NCI-H2227 (cell line): ENCODE results near the gene EMC6.

Source experiments
- DNase-seq: peaks from one replicate; lab custom pipeline; 2025; ENCODE audit not compliant: unreplicated experiment; lab: John Stamatoyannopoulos, UW

Gene EMC6

DNA sequence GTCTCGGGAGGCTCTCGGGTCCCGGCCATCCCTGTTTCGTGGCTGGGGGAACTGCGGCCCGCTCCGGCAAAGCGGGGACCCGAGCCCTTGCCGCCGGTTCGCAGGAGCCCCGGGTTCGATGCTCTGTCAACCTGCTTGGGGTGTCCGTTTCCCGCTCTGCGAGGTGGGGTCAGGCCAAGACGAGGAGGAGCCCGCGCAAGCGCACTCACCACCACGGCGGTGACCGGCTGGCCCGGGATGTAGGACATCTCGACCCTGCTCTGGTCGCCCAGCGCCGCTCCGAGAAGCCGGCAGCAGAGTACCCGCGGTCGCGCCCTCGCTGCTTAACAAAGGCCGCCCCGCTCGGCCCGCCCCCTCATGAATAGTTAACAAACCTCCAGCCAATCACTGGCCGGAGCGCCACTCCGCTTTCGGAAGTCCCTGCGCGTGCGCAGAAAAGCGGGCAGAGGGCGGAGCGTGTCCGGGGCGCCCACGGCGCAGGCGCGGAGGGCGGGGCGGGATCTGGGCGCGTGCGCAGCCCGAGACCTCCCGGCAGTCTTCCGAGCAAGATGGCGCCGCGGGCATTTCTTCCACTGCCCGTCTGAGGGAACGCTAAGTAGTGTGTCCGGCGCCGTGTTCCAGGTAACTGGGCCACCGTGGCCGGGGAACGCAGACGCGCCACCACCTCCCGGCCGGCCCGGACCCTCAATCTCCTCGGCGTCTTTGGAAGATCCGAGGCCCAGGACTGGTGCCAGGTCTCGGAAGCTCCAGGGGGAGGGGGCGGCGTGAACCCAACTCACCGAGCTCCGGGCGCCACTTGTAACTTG is at the start of gene EMC6, which contains the start of gene TAX1BP3:
TSS of gene EMC6 (plus strand) at position 534 of the 806 bp plus-strand sequence. CDS start 335 bp downstream, outside the sequence.
TSS of gene TAX1BP3 (minus strand) at position 300 of the 806 bp plus-strand sequence. CDS start at position 248, 52 bp downstream.
- peak; percentile 97 for DNase-seq

DNA sequence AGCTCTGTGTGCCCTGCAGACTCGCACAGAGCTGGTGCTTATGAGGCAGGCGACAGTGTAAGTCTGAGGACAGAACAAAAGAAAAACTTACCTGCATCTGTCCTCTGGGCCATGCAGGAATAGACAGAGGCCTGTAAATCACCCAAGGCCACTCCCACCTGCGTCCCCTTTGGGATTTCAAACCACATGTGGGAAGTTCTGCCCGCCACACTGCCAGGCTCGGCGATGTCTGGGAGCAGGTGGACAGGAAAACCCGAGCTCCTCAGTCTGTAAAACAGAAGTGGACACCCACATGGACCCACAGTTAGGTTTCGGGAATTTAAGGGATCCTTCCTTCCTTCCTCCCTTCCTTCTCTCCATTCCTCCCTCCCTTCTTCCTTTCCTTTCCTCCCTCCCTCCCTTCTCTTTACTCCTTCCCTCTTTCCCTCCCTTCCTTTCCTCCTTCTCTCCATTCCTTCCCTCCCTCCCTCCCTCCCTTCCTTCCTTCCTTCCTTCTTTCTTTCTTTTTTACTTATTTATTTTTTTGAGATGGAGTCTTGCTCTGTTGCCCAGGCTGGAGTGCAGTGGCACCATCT is 47.4 kb upstream of the EMC6 start:
- no peak for DNase-seq

DNA sequence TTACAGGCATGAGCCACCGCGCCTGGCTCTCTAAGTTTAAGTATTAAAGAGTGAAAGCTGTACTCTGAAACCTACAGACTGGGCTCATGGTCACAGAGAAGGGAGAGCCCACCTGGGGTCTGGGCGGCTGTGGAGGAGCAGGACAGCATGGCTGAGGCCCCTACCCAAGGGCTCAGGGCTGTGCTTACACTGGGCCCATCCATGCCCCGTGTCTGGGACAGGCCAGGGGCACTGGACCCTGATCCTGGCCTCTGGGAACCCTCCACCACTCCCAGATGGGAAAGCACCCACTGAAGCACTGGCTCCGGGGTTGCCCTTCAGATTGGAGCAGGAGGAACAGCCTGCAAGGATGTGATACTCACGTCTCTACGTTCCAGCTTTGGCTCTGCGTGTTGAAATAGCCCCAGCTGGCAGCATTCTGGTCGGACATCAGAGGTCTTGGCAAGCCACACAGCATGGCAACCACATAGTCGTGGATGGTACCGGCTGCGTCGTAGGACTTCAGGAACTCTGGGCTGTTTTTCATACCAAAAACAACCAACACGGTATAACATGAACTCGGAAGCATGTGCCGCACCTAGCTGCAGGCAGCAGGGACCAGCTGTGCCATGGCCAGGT is 45.5 kb upstream of the EMC6 start:
- no peak for DNase-seq

DNA sequence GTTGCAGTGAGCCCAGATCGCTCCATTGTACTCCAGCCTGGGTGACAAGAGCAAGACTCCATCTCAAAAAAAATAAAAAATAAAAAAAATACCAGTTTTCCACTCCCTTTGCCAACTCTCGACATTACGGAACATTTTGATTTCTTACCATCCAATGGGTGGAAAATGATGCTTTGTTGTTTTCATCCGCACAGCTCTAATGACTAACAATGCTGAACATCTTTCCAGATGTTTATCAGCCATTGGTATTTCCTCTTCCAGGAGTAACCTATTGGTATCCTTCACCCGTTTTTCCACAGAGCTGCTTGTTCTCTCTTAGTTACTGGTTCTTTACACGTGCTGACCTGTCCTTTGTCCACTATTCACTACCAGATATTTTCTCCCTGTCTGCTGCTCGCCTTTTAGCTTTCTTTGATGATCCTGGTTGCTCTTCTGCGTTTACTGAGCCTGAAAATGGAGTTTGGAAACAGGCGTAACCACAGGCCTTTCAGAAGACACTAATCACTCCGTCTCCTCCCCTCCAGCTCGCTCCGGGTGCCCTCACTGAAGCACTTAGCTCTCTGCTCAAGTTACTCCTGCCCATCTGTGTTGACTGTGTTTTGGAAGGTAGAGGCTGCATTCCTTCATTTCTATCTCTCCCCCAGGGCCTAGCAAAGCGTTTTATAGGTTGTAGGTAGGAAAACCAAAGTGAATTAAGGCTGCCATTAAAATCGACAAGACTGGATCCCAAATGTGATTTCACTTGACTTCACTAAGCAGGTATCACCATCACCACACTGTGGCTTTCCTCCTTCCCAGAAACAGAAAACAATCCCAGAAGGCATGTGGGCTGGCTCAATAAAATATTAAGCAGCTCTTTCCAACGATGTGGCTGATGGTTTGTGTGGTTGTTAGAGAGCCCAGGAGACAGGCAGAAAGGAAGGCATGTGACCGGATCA is 41.5 kb upstream of the EMC6 start:
- peak; percentile 7 for DNase-seq

DNA sequence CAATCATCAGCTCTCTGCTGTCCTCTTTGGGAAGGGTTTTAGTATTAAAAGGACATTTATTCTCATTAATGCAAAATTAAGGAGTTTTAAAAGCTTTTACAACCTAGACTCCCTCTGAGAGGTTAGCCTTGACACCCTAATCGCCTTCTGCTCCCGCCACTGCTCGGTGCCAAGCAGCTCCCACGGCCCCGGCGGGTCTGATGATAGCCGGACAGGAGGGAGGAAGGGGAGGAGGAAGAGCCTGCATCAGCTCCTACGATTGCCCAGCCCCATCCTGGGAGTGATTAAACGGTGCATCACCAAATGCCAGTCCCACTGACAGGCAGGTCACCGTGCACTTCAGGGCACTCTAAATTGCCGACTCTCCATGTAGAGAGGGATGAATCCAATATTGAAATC is 40.8 kb upstream of the EMC6 start:
- peak; percentile 5 for DNase-seq

DNA sequence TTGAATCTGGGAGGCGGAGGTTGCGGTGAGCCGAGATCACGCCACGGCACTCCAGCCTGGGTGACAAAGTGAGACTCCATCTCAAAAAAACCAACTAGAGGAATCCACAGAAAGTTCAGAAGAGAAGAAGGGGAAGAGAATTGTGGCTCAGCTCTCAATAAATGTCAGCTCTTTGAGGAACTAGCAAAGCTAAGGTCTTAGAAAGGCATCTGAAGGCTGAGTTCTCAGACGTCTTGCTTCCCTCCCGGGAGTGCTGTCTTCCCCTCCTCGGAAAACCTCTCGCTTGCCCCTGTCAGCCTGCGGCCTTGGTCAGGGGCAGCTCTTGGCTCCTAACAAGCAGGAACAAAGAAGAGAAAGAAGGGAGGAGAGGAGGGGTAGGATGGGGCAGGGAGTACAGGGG is 37.8 kb upstream of the EMC6 start:
- DNase-seq, result no peak

DNA sequence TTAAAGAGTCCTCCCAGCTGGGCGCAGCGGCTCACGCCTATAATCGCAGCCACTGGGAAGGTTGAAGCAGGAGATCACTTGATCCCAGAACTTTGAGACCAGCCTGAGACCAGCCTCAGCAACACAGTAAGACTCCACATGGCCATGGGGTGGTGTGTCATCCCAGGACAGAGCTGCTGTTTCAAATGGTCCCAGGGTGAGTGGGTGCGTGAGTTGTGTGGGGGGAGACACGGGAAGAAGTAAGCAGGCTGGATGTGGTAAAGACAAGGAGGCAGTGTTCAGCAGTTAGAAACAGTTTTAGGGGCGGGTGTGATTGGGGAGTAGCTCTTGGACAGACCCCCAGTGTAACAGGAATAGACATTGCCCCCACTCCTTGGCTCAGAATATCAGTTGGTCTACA is 36.3 kb upstream of the EMC6 start:
- DNase-seq, result no peak

DNA sequence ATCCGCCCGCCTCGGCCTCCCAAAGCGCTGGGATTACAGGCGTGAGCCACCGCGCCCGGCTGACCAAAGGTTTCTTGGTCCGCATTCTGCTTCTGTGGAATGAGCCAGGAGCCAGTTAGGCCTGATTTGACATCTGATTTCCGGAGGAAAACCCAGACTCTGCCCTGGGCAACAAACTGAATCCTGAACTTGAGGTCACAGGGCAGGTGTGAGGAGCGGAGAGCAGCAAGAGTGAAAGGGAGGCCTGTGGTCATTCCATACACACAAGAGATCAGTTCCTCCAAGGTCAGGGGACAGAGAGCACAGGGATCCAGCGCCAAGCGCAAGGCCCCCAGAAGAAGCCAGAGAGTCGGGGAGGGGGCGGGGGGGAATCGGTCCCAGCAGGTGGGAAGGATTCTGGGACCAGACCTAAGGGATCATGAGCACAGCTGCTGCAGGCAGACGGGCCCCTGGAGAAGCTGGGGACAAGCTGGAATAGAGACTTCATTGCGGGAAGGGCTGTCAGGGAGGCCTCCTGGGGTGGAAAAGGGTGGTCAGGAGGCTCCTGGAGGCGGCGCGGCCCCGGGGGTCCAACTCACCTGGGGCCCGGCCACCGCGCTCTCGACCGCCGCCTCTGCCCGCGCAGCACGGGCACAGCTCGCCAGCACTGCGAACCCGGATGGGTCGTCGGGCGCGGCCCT is 33.0 kb upstream of the EMC6 start:
- DNase-seq, result no peak

DNA sequence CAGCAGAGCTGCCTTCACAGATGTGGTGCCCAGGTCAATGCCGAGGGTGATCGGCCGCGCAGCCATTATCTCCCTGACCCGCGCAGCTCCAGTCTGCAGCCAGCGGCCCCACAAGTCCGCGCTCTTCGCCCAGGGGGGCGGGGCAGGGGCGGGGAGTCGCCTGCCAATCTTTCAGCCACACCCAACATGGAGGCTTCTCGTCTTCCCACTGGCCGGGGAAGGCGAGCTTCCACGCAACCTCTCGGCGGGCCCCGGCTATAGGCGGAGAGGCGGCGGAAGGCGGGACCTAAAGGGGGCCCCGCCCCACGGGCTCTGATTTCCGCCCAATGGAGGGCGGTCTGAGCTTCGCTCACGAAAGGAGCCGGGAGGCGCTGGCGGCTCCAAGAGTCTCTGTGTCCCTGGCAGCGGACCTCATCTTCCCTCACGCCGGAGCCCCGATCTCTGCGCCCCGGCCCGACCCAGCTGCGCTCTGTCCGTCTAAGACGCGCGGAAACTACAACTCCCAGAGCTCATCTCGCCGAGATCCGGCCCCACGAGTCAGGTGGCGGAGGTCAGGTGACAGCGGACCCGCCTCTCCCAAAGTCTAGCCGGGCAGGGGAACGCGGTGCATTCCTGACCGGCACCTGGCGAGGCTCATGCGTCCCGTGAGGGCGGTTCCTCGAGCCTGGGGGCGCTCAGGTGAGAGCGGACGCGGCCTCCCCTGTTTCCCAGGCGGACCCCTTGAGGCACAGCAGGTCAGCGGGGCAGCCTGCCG is 32.3 kb upstream of the EMC6 start, which contains the start of the genes CTNS and SHPK:
TSS of gene CTNS (plus strand) at position 607 of the 754 bp plus-strand sequence. CDS start 3,447 bp downstream, outside the sequence.
TSS of gene SHPK (minus strand) at position 97 of the 754 bp plus-strand sequence. CDS start at position 66, 31 bp downstream.
- peak; percentile 95 for DNase-seq

DNA sequence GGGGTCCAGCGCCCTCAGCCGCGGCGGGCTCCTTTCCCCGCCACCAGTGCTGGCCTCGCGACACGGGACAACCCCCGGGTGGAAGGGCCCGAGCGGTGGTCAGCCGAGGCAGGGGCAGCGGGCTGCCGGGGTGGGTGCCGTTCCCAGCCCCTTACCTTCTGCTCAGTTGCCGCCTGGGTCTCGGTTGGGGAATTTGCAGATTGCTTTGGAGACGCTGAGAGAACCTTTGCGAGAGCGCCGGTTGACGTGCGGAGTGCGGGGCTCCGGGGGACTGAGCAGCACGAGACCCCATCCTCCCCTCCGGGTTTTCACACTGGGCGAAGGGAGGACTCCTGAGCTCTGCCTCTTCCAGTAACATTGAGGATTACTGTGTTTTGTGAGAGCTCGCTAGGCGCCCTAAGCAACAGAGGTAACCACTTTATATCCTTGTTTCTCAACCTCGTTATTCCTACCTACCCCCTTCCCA is 31.7 kb upstream of the EMC6 start:
- no peak for DNase-seq

DNA sequence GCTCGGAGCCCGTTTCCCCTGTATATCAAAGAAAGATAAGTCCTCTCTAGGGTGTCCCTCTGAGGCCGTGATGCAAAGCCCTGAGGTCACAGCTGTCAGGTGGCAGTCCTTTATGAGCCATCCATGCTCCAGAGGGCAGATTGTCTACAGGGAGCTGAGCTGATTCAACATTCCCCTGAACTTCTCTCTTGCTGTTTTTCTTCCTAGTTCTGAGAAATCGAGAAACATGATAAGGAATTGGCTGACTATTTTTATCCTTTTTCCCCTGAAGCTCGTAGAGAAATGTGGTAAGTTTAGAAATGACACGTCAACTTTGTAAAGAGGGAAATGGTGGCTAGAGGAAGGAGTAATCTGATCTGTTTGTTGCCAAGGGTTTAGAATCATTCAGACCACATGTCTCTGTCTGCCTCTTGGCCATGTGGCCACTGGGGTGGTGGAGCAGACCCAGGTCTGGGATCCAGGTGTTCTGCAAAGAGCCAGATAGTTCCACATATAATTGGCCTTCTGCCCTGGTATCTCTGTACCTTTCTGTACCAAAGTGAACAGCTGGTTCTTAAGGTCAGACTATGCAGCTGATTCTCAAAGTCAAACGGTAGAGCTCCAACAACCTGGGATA is 28.5 kb upstream of the EMC6 start:
- no peak for DNase-seq

DNA sequence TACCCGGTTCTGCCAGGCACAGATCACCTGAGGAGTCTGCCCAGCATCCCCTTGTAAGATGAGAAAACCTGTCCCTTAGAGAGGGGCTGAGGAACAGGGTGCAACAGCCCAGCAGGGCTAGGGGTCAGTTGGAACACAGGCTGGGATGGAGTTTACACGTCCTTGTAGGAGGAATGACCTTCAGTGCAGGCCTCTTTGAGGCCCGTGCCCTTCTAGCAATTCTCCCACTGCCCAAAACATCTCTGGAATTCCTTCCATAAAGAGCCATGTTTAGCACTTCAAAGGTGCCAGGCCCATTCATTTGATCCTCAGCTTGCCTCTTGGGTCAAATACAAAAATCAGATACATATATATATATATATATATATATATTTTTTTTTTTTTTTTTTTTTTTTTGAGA is 27.6 kb upstream of the EMC6 start:
- no peak for DNase-seq

DNA sequence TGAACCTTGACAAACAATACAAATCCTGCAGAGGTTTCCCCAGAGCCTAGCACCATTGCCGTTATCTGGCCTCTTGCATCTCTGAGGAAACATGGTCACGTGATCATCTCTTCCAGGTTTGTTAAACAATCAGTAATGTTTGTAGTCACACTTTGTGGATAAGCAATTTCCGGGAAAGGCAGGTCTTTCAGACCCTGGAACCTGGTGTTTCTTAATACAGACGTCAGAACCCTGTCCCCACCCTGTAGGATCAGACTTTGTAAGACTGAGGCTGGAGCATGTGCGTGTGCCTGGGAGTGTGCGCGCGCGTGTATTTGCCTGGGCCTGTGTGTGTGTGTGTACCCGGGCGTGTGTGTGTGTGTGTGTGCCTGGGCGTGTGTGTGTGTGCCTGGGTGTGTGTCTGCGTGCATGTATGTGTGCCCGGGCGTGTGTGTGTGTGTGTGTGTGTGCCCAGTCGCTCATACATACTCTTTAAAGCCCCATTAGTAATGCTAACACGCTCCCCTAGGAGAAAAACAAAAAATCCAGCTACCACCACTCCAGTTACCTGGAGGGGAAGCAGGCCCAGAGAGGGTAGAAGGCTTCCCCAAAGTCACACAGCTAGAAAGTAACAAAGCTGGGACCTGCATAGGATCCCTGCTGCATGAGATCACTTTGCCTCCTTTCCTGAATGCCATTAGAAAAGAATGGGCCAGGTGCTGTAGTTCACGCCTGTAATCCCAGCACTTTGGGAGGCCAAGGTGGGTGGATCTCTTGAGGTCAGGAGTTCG is 26.7 kb upstream of the EMC6 start:
- no peak for DNase-seq

DNA sequence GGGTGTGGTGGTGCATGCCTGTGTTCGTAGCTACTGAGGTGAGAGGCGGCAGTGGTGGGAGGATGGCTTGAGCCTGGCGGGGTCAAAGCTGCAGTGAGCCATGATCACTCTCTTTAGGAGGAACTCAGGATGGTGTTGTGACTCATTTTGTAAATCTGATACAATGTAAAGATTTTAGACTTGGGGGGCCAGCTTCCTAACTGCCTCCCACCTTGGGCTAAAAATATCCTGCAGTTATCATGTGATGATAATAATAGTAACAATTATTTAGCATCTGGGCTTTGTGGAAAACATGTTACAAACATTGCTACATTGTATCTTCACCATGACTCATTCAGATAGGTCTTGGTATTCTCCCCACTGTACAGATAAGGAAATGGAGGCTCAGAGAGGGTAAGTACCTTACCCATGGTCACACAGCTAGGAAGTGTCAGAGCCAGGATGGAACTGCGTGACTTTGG is 24.7 kb upstream of the EMC6 start:
- no peak for DNase-seq

DNA sequence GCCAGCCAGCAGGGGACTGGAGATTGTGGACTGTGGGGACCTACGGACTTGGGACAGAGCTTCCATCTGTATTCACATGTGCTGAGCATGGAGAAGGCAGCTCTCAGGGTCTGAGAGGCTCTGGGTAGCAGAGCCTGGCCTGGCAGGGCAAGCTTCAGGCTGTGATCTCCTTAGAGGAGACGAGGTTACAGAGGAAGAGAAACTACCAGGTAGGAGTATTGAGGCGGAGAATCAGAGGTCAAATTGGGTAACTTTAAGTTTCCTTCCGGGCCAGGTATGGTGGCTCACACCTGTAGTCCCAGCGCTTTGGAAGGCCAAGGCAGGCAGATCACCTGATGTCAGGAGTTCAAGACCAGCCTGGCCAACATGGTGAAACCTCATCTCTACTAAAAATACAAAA is 23.3 kb upstream of the EMC6 start:
- DNase-seq, result no peak

DNA sequence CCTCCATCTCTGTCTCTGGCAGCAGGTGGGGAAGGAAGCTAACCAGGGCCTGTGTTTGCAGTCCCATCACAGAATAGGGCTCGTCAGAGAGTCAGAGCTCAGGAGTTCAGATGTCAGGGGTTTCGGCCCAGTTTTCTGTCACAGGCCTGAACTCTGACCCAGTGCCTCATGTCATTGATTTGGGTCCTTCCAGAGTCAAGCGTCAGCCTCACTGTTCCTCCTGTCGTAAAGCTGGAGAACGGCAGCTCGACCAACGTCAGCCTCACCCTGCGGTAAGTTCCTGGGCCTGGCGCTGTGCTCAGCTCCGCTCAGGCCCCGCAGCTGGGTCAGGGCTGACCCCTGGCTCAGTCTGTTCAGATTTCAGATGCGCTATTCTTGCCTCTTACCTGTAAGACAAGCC is 21.4 kb upstream of the EMC6 start:
- DNase-seq, result no peak

DNA sequence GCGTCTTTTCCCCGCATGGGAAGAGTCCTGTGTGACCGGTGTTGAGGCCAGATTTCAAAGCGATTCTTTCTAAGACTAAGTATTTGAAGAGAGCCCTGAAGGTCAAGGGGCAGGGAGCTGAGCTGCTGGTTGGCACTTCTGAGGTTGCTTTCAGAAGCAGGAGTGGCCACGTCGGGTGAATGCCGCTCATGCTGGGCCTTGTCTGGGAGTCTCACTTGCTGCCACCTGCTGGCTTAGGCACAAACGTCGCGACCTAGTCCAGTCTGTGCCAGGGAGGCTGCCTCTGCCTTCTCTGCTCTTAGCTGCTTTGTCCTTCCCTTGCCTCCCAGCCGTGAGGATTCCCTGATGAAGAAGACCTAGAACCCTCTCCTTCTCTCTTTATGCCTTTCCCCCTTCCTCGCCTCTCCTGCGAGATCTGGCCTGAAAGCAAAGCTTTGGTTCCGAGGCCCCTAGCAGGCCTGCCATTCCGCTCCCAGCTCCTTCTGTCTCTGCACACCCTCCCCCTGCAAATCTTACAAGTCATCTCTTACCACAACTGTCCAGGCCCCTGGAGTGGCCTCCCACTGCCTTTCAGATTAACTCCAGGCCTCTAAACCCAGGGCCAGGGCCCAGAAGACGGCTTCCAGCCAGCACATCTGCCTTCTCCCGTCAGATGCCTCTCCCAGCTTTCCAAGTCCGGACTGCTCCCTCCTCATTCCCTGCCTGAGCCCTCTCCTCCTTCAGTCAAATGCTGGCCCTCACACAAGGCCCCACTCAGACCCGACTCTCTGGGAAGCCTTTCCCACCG is 20.6 kb upstream of the EMC6 start:
- peak; percentile 25 for DNase-seq
